Left hindlimb (tissue), 1 donor: ENCODE data around the gene FNBP1.

Experiments used
- DNase-seq: peaks from one replicate; pipeline ENCODE4 v3.0.0-alpha.2; 2018

FNBP1 gene

GRCh38 chr9:129850821-129851550 is 192.0 kb downstream of the FNBP1 start:
- no peak for DNase-seq

GRCh38 chr9:129849901-129850300 is 193.1 kb downstream of the FNBP1 start:
- no peak for DNase-seq

- DNase-seq = no peak
These were observed 194.1 kb downstream of the FNBP1 start for GRCh38 chr9:129848712-129849441.

GRCh38 chr9:129845373-129845772 is 197.6 kb downstream of the FNBP1 start:
- no peak for DNase-seq

DNA sequence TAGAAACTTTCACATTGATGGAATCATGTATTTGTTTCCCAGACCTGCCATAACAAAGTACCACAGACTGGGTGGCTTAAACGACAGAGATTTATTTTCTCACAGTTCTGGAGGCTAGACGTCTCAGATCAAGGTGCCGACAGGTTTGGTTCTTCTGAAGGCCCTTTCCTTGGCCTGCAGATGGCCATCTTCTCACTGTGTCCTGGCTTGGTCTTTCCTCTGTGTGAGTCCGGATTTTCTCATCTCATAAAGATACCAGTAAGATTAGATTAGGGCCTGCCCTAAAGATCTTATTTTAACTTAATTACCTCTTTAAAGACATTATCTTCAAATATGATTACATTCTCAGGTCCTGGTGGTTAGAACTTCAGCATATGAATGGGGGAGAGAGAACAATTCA is 201.9 kb downstream of the FNBP1 start:
- no peak for DNase-seq

DNA sequence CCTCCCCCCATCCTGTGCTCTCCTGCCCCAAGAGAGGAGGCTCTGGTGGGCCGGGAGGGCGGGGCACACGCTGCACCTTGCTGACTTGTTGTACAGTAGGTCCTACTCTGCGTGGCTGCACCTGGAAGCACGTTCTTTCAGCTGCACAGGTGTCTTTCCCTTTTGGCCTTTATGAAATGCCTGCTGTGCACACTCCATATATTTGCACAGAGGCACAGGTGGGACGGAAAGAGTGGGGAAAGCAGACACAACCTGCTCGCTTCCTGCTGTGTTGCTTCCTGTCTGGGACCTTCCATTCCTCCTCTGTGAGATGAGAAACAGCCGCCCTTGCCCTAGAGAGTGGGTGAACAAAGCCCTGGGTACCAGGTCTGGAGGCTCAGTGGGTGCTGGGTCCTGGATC is 203.0 kb downstream of the FNBP1 start:
- DNase-seq = no peak

DNA sequence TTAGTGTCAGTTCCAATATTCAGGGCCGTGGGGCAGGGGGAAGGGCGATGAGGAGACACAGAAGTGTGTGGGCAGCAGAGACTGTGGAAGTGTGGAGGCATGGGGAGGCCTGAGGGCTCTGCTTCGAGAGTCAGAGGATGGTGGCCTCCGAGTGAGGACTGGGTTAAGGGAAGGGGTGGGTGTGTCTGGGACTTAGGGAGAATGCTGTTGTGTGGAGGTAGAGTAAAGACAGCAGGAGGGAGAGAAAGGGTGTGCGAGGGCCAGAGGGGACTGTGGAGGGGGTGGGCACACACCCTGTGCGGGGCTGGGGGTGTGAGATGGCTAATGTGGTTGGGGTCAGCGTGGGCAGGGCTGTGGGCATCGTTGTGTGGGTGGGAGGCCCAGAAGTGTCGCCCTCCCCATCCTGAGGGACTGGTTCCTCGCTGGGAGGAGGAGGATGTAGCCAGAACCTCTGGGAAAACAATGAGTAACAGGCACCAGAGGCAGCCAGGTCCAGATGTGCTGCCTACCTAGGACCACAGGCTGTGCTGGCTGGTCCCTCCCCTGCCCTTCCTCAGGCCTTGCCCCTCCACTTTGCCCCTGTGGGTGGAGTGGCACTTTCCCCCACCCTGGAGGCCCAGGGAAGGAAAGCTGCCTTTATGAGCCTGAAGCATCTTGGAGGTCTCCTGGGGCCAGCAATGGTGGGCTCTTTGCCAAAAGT is 203.5 kb downstream of the FNBP1 start:
- no peak for DNase-seq

DNA sequence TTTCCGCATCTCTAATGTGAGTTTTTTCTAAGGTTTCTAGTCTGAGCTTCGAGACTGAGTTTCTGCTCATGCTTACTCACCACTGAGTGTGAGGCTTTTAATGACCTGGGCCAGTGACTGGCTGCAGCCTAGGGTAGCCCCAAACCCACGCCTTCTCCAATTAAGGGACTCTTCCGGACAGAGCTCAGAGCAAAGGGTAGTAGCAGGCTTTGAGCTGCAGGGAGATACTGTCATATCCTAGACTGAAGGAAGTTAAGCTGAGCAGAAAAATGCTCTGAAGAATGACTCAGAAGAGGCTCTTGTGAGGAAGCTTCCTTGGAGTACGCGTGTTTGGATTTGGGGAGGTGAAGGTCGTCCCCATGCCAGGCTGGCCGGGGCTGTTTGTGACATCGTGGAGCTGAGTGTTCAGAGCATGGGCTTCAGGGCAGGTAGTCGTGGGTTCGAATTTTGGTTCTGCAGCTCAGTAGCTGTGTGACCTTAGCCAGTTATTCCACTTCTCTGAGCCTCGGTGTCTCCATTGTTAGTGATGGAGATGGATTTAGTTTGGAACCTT is 204.2 kb downstream of the FNBP1 start:
- DNase-seq = no peak
